Gastroesophageal sphincter (tissue), 3 donors: ENCODE data around the gene DYRK1A.

Source experiments
- EP300 ChIP-seq: sonication (generic); formaldehyde crosslinking; IDR thresholded peaks from one replicate; pipeline ENCODE4 v1.6.1; 2017; ENCODE audit warnings: antibody characterized with exemption, mild to moderate bottlenecking
- POLR2A ChIP-seq, 2 donors: fragments of 450-650 bp; IDR thresholded peaks; one replicate each; pipeline ENCODE4 v1.6.1; 2017; ENCODE audit warnings: antibody characterized with exemption in 2 of 2, mild to moderate bottlenecking in 2 of 2, moderate library complexity in 1 of 2
- POLR2AphosphoS5 ChIP-seq: sonication (generic); formaldehyde crosslinking; IDR thresholded peaks from one replicate; pipeline ENCODE4 v1.6.1; 2017; ENCODE audit warnings: antibody characterized with exemption
- TF ChIP-seq, protein P1 (sequence below), 4 experiments: fragments of 200-600 bp in 2 of 4; fragments of 450-650 bp in 2 of 4; sonication (generic) in 1 of 4; IDR thresholded peaks; one replicate each; pipeline ENCODE4 v1.5.1; 2017 to 2019; ENCODE audit warnings: antibody characterized with exemption in 4 of 4, mild to moderate bottlenecking in 2 of 4, moderate library complexity in 2 of 4

DNA sequence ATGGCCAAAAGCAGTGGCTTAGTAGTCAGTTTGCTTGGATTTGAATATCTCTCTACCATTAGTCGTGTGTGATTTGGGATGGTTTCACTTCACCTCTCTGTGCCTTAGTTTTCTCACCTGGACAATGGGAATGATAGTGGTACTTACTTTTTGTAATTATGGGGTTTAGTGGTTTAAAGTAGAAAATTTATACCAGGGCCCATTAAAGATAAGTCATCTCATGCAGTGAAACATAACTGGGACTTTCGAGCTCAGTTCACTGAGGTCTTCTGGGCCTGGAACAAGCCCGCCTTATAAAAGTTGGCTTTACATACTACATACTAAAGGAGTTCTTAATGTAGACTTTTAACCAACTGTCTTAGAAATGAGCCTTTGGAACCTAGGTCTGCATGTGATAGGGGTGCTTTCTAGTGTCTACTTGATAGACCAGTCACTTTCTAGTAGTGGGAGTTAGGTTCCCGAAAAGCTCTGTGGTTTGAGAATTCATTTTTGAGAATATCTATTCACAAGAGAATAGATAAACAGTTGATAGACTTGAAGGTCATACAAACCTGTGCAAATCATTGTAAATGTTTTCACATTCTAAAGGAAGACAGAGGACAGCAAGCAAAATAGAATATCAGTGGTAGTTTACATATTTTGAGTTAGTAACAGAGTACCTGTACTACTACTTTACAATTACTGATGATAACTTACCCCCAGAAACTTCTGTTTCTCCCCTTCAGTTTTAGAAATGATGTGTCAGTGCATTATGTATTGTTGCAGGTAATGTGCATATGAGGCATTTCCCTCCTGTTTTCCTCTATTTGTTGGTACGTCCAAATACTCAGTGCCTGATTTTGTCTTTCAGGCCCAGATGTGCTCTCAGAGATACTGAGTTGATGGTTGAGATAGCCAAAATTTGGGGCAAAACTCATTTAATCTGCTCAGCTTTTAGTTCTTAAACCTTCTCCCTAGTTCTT lies 48.0 kb downstream of the DYRK1A start:
- TF ChIP-seq, protein P1, sequence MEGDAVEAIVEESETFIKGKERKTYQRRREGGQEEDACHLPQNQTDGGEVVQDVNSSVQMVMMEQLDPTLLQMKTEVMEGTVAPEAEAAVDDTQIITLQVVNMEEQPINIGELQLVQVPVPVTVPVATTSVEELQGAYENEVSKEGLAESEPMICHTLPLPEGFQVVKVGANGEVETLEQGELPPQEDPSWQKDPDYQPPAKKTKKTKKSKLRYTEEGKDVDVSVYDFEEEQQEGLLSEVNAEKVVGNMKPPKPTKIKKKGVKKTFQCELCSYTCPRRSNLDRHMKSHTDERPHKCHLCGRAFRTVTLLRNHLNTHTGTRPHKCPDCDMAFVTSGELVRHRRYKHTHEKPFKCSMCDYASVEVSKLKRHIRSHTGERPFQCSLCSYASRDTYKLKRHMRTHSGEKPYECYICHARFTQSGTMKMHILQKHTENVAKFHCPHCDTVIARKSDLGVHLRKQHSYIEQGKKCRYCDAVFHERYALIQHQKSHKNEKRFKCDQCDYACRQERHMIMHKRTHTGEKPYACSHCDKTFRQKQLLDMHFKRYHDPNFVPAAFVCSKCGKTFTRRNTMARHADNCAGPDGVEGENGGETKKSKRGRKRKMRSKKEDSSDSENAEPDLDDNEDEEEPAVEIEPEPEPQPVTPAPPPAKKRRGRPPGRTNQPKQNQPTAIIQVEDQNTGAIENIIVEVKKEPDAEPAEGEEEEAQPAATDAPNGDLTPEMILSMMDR (IDR thresholded peaks at IDR 0.05) = no peak
- TF ChIP-seq POLR2AphosphoS5 (no peak), EP300 (no peak), POLR2A (IDR thresholded peaks at IDR 0.05) (no peak)
